ENCODE data around the gene MARK2.

DNA sequence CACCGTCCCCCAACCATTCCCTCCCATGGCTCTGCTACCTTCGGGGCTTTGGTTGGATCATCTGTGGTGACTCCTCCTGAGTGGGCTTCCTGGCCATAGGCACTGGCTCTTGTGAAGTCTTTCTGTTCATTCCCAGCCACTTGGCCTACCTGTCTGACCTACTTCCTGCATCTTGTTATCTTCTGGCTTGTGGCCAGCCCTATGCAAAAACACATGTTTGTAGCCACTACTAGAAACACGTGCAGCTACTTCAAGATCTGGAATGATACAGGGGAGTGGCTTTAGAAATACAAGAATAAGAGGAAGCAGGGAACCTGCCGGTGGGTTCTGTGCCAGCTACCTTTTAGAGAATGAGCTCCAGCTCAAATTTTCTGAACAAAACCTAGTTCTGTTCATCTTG lies 57.2 kb downstream of the MARK2 start:
- TF ChIP-seq EZH2 (IDR thresholded peaks at IDR 0.05; ENCODE audit: insufficient read depth, poor library complexity, severe bottlenecking) (no peak), EZH2phosphoT487 (IDR thresholded peaks at IDR 0.05; ENCODE audit: insufficient read depth, low read depth) (no peak)
